Left hindlimb (tissue), 1 donor: ENCODE results near the gene NR2F1.
"Not testable (repeated sequence)": the region's sequence is repeated elsewhere in the genome, so short reads cannot be mapped to it uniquely, and the experiment has no call there.

Experiments
- DNase-seq: peaks from one replicate; pipeline ENCODE4 v3.0.0-alpha.2; 2018

The NR2F1 gene

DNA sequence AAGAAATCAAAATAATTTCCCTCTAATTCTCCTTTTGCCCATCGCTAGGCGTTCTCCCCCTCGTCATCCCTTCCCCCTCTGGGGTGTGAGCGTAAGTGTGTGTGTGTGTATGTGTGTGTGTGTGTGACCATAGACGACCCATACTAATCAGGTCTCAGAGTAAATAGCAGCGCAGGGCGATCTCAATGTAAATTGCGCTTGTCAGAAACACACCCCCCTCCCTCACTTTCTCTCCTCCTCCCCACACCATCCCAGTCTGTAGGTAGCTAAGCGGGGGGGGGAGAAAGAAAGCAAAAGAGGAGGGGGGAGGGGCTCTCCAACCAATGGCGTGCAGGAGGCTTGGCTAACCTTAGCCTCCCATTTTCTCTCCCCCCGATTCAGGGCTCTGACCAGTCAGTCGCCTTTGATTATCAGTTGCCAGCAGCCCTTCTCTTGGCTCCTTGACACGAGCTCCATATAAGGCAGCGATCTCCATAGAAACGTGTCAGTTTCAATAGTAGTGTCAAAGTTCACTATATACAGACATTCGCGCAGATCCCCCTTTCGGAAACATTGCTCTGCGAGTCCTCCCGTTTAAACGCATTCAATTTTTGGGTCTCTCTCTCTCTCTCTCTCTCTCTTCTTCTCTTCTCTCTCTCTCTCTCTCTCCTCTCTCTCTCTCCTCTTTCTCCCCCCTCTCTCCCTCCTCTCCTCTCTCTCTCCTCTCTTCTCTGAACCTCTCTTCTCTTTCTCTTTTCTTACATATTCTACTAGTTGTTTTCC, at the start of gene NR2F1:
Gene NR2F1, plus strand, starts transcription at position 546 of the 762 bp plus-strand sequence. CDS start 1,802 bp downstream, outside the sequence.
- DNase-seq: peak; percentile 75

DNA sequence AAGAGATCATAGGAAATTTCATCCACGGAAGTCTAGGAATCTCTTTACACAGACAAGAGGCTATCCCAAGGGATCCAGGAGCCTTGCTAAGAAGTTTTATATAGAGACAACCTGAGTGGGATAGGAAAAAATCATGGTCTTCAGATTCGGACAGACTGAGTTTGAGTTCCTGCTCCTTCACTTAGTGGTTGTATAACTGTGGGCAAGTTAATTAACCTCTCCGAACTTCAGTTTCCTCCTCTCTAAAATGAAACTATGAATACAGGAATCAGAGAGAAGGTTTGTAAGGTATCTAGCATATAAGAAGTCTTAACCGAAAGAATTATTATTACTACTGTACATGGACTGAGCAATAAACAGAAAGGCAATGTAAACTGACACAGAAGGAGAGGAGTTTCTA, 37.1 kb upstream of the NR2F1 start:
- no peak for DNase-seq

DNA sequence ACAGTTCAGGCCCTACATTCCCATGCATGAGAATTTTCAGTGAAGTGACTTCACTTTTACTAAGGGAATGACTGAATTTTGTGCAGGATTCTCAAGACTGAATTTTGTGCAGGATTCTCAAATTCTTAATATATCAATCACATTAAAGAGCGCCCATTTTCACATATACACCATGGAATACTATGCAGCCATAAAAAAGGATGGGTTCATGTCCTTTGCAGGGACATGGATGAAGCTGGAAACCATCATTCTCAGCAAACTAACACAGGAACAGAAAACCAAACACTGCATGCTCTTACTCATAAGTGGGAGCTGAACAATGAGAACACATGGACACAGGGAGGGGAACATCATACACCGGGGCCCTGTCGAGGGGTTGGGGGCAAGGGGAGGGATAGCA, 33.4 kb upstream of the NR2F1 start:
- DNase-seq: not testable (repeated sequence)

- DNase-seq: no peak
Observed at GRCh38 chr5:93557021-93557604, 25.9 kb upstream of the NR2F1 start.

- no peak for DNase-seq
Observed at GRCh38 chr5:93566091-93566490, 16.9 kb upstream of the NR2F1 start.

DNA sequence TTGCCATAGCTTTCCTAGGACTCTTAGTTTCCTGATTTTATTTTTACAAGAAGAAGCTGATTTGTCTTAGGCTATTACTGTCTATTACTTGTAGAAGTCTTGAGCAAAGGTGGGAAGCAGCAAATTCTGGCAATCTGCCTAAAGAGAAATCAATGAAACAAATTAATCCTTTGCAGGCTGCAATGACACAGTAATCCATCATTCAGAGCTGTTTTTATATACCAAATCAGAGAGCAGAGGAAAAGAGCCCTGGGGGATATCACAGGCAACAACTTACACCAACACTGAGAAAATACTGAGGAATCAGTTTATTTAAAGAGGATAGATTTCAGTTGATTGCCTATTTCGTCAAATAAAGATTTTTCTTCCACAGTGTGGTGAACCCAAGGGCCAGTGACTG, 15.6 kb upstream of the NR2F1 start:
- no peak for DNase-seq

DNA sequence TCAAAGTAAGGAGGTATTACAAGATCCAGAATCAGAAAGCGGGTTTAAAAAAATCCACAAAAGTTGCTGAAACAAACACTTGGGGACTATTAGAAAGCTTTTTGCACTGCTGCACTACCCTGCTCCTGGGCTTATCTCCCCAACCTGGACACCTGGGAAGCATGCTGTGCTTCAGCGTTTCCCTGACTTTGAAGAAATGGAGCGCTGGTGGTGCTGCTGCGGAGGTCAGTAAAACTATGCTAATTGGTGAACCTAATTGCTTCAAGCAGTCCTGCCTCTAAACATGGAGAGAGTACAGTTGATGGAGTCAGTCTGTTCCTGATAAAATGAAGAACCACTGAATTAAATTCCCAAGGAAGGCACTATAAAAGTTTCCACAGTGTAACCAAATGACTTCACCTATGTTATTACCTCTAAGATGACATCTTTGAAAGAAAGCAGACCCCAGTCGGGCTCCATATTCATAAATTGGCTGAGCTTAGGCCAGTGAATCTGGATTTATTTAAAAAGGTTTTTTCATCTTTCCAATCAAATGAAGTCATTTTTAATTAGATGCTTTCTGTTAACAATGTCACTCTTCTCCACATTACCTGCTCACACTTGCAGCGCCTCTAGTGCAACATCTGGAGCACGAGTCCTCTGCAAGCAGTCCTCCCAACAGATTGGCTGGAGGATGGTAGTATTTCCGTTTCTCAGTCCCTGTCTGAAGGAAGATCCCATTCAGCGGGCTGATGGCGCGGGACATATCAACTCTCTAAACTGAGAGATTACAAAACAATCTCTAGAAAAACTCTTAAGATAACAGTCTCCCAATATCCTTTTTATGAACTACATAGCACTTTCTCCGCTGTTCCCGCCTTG, 13.5 kb upstream of the NR2F1 start:
- no peak for DNase-seq

DNA sequence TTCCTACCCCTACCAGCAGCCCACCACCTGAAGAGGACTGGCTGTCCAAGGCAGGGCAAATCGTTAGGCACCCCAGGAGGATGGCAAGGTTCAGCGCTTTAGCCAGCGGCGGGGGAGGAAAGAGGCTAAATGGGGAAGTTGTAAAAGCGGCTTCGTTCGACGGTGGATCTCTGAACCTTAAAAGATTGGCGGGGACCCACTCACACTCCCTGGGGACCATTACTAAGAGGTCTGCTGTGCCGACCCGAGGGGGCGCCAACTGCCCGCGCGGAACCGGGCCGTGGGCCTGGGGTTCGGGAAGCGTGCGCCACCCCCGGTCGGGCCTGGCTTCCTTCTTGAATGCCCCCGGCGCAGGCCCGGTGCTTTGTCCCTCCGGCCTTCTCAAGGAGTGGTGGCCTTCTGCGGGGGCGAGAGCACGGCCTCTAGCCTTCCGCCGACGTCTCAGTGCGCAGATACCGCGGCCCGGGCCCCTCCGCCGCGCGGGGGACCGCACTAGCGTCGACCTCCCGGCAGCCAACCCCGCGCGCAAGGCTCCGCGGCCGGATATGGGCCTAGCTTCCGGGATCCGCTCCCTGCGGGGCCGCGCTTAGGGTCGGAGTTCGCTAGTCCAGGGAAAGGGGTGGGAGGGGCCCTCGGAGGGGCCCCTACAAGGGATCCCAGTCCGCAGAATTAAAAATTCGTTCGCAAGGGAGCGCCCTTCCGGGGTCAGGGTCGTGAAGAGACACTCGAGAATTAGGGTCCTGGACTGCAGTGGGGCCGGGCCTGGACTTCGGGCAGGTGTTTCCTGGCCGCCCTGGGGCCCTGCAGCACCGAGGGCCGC, 12.5 kb upstream of the NR2F1 start:
- DNase-seq: peak; percentile 41

DNA sequence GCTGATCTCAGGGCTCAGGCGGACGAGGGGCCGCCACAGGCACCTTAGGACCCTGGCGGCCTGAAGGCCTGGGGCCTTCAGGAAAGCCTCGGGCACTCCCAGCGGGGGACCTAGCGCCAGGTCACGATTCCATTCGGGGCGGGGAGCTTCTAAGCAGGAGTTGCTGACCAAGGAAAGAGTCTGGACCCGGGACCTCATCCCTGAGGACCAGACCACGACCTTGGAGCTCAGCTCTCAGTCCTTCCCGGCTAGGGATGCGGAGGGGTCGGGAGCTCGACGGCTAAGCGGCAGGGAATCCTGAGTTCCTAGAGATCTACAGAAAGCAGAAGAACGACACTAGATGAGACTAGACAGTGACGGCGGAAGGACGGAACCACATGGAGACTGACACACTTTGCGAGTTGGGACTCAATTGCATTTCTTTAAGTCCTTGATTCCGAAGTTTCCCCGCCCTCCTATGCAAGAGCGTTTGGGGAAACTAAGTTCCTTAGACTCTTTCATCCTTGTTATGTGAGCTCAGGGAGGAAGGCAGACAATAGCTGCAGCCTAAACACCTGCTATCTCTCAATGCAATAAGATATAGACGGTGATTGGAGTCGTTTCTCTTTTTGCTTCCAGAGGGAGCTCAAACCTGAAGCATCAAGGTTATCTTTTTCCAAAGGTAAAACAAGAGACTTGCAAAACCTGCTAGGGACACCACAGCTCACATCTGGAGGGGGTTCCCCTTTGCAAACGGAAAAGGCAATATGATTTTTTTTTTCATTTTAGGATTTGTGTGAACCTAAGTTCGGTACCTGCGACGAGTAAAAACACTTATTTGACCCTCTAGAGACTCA, 11.7 kb upstream of the NR2F1 start:
- DNase-seq: no peak

DNA sequence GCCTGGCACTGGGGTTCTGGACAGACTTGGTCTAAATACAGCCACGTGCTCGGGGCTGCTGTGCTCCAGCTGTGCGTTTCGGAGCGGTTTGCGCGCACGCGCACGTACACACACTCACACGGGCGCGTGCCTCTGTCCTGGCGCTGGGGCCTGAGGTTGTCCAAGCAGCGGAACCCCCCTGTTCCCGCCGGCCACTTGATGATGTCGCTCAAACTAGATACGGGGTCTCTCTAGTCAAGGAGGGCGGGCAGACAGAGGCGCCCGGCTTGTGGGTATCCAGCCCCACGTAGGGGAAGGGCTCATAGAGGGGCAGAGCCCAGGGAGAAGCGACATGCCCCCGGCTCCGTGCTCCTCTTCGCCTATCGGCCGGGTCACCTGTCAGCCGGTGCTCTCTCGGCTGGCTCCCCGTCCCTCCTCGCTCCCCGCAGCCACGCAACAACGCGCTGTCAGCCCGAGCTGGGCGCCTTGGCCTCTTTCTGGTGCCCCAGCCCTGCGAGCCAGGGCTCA, 10.9 kb upstream of the NR2F1 start:
- no peak for DNase-seq

DNA sequence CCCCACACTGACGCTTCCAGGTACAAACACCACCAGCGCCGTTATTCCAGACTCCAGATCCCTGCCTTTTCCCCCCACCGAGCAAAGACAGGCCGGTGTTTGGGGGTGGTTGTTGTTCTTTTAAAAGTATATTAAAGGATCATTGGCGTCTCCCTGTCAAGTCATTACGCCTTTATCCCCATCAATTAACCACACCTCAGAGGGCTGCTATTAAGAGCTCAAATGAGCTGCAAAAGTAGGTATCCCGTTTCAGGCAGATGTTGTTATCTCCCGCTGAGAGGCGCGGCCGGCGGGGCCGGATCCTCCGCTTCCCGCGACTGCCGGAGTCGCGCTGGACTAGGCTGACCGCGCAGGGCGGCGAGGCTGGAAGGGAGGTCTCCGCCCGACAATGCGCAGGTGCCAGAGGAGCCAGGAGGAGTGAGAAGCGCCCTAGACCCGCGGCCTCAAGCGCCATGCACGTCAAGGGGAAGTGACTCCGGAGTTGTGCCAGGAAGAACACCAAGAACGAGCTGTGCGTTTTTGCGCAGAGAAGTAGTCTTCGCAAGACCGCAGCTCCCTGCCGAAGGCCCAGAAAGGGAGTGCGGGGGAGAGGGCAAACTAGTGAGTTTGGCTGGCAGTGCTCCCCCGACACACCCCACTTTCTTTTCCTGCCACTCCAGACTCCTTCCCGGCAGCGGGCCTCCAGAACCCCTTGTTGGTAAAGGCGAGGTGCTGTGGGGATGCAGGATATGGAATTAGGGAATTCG, 10.2 kb upstream of the NR2F1 start:
- DNase-seq: no peak

GRCh38 chr5:93573354-93574351, 9.4 kb upstream of the NR2F1 start:
- DNase-seq: no peak

DNA sequence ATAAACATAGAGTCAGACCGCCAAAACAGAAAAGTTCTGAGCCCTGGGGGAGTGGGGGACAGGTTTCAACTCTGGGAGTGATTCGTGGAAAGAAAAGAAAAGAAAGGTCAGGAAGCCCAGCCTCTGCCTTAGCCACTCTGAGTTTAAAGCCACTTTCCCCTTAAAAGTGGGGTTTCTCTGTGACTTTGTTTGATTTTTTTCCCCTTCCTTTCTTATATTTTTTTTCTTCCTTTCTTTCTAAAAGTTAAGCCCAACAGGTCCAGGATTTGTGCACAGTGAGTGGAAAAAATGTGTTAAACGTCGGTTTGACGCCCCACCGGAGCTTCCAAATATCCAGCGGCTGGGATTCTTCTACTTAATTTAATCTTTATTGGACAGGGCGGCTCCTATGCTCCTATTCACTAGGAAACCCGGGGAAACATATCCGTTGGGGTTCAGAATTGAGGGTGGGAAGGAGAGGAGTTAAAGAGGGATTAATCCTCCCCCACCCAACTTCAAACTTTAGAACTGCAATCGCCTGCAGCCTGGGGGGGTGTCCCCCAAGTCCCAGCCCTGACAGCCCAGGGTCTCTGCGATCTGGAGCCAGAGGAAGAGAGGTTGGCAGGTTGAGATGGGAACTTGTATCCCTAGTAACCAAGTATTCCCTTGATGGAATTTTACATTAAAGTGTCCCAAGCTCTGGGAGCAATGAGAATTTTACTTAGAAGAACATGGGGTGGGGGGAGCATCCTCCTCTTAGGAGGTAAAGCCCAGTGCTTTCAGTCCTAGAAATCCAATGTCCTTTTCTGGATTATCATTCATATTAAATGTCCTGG, 8.3 kb upstream of the NR2F1 start:
- DNase-seq: no peak

DNA sequence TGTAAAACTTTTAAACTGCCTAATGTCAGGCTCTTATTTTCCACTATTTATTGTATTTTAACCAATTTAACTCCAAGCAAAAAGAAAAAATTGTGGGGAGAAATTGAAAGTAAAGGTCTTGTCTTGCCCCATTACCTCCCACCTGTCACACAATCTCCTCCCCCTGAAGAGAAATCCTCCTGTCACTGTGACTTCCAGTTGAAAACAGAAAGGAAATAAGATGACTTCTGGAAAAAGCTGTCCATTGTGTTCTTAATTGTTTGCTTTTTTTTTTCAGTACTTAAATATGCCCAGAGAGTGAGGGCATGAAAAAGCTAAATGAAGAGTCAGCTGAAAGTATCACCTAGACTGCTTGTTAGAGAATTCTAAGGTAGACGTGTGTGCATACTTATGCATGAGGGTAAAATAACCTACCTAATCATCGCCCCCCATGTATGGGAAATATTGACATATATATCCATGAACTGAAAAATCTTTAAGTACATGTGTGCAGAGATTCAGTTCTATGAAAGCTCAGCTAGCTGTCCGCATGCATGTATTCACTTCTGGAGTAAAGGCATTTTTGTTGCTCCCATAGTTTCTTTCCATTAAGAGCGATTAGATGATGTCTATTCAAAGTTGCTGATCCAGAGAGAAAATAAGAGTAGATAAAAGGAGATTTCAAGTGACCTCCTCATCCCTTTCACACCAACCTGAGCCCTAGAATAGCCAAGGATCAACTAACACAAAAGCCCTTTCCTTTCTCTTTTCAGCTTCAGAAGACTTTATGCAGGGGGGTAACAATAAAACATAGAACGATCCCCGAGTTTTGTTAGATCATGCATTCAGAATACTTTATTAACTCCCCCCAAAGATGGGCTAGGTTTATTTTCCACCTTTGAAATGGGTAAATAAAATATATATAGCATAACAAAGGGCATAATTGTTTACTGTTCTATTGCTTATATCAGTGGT, 7.3 kb upstream of the NR2F1 start:
- no peak for DNase-seq

- DNase-seq: no peak
Observed at GRCh38 chr5:93576994-93577853, 5.8 kb upstream of the NR2F1 start.
